ENCODE results near the gene PRPS1.
"Not testable (repeated sequence)": the region's sequence is repeated elsewhere in the genome, so short reads cannot be mapped to it uniquely, and the experiment has no call there.

PRPS1 gene

DNA sequence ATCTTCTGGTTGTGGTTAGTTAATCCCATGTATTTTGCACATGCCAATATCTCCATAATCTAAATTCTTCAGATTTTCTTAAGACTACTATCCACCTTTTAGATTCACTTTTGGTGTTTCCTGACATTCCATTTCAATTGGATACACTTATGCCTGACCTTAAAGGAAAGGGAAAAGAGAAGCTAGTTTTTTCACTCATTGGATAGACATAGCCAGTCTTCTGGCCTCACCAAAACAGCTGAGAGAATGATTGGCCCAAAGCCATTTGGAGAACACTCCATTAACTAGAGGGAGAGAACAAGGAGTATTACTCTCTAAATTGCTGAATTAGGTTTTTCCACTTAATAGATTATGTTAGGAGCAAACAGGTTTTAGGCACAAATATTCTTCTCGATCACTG lies 4.0 kb downstream of the PRPS1 start:
- no peak for DNase-seq

DNA sequence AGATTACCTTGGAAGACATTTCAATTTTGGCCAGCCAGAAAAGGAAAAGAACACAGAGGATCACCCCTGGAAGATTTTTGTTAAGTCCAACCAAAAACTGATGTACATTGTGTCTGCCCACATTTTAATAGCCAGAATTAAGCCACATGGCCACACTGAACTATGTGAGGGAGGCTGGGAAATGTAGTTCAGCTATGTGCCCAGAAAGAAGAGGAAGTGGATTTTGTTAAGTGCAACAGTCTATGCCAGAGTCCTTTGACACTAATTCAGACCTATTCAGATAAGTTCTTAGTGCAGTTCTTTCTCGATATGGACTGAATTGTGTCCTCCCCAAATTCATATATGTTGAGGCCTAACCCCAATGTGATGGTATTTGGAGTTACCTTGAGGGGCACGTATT lies 18.4 kb downstream of the PRPS1 start:
- no peak for DNase-seq

DNA sequence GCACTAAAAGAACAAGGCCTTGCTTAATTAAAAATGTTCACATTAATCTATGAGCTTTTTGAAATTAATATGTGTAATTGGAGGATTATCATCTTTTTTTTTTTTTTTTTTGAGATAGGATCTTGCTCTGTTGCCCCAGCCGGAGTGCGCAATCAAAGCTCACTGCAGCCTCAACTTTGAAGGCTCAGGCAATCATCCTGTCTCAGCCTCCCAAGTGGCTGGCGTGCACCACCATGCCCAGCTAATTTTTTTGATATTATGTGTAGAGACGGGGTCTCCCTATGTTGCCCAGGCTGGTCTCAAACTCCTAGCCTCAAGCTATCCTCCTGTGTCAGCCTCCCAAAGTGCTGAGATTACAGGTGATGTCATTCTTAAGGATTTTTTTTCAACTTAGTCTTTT lies 20.0 kb downstream of the PRPS1 start:
- DNase-seq: no peak

DNA sequence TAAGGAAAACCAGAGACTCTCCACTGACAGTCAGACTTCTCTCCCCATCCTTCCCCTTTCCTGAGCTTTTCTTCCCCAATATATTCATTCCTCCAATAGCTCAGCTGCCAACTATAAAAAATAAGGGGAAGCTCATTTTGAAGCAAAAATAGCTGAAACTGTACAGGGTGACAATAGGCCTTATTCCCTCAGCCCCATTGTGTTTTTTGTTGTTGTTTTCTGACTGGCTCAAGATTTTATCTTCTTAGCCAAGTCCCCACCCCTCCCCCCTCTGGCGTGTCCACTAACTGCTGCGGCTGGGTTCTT lies 26.2 kb downstream of the PRPS1 start:
- DNase-seq: no peak

DNA sequence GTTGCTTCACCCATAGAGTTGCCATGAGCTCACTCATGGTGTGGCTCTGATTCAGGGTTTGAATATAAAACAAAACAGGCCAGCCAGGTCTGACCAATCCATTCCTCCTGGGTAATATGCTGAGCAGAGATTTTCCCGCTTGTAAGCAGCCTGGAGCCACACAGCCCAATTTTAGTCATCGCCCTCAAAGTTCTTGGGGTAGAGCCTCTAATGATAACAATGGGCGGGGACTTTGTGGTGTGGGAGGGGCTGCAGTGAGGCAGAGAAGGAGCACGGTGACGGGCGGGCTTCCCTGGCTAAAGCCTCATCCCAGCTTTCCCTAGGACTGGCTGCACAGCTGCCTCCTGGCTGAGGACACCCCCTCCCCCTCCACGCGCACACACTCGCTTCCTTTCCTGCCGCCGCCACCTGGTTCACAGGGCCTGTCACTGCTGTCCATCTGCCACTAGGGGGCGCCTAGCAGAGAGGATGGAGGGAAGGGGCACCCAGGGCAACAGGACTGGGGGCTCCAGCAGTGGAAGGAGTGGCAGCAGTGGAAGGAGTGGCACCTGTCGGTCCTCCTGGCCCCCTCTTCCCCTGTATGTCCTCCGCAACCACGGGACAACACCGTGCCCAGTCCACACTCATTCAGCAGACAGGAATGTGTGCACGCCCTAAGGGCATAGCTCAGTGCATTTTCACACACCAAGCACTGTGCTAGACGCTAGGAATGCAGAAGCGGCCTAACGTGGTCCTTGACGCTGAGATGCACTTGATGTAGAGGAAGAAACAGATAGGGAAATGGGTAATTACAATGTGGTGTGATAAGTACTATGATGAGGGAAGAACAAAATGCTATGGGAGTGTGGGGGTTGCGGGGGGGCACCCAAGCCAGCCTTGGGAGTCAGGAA lies 26.8 kb downstream of the PRPS1 start:
- DNase-seq: no peak

DNA sequence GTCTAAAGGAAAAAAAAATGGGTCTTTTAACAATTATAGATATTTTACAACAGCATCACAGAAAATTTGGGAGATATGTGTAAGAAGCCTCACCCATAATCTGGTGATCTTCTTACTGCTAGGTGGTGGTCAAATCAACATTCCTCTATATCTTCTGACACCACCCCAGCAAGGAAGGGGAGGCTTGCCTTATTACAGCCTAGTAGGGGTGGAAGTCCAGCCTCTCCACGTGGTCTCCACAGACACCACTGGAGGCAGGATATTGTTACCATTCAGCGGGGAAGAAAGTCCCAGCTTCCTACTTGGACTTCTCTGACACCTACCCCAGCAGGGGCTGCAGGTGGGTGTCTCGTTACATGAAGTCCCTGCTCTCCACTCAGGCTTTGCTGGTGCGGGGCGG lies 28.7 kb downstream of the PRPS1 start:
- DNase-seq: no peak

DNA sequence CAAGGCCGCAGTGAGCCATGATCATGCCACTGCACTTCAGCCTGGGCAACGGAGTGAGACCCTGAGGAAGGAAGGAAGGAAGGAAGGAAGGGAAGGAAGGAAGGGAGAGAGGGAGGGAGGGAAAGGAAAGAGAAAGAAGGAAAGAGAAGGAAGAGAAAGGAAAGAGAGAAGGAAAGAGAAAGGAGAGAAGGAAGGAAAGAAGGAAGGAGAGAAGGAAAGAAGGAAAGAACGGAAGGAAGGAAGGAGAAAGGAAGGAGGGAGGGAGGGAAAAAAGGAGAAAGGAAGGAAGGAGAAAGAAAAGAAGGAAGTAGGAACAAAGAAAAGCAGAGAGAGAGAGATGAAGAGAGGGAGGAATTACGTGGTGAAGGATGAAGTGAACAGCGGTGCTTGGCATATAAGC lies 30.4 kb downstream of the PRPS1 start:
- no peak for DNase-seq

GRCh38 chrX:107659286-107659685 lies 31.0 kb downstream of the PRPS1 start:
- no peak for DNase-seq

DNA sequence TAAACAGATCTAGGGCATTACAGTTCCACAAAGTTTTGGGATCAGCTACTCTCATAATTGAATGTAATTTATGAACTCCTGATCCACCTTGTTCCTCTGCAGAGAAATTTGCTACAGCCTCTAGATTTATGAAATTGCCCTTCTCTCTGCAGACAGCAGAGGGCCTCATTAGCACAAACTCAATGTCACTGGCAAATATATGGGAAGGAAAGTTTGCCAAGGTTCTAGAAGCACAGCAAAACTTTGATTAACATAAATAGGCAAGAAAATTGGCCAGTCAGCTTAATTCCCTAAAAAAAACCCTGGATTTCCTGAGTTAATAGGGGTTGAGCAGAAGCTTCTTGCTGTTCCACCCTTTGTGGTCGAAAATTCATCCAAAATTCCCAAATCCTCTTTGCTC lies 31.5 kb downstream of the PRPS1 start:
- DNase-seq: no peak

DNA sequence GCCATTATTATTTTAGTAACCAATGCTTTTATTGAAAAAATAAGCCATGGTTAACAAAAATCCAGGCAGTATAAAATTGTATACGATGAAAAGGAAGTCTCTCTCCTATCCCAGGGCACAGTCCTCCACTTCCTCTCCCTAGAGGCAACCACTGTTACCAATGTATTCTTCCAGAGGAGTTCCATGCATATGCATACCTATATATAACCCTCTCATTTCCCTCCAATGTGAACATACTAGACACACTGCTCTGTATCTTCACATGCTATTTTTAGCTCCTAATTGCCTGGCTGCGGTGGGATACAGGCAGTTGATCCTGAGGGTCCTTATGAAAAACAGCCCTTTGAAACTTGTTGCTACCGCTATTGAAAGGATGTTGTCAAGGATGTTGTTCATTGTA lies 33.8 kb downstream of the PRPS1 start:
- no peak for DNase-seq

DNA sequence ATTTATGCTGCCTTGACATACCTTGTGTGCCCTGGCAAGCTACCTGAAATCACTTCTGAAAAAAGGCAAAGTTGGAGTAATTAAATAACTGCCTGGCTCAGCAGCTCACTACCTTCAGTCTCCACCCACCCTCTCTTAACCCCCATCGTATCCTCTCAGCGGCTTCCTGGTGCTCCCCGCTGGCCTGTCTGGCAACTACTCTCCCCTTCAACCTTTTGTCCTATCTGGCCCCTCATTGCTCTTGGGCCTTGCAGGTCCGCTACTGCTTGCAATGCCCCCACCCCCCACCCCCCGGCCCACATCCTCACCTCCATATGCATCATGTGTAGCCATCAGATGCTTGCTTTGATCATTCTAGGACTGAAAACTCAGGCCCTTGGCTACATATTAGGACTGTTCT lies 34.5 kb downstream of the PRPS1 start:
- no peak for DNase-seq

- DNase-seq: no peak
These were observed 38.6 kb downstream of the PRPS1 start for GRCh38 chrX:107666931-107667330.

GRCh38 chrX:107667426-107667825 lies 39.1 kb downstream of the PRPS1 start:
- DNase-seq: no peak

DNA sequence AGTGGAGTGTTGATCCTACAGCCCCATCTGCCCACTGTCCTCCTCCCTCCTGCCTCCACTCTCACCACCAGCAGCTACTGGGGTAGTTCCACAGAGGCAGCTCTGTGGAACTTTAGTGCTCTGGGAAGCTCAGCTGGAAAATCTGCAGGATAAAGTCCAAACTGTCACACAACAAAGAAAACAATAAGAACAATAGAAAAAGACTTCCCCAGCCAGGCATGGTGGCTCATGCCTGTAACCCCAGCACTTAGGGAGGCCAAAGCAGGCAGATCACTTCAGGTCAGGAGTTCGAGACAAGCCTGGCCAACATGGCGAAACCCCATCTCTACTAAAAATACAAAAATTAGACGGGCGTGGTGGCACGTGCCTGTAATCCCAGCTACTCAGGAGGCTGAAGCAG lies 40.4 kb downstream of the PRPS1 start:
- not testable (repeated sequence) for DNase-seq

- no peak for DNase-seq
These were observed 41.0 kb downstream of the PRPS1 start for GRCh38 chrX:107669261-107669660.

DNA sequence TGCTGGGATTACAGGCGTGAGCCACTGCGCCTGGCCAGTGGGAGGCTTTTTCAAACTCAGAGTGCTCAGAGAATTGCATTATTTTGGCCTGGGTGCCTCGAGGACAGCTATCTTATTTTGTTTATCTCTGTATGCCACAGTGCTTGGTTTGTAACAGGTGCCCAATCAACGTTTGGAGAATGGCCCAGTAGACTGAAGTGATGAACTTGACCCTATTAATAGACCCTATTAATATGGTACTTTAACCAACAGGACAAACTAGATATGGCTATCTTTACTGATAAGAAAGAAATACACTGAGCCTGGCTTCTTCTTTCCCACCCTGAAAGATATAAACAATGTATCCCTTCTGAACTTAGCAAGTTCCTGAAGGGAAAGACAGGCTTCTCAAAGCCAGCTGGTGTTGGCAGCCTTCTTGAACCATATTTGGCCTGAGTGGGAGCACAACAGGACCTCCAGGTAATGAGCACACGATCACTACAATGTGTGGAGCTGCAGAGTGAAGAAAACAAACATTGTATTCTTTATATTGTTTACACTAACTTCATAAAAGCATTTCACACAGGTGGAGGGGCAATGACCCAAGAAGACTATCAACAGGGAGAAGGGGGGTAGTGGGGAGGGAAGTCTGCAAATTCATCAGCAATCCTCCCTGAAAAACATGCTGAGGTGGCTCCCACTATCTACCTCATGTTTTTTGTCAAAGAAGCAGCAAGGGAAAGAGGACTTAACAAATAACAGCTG lies 41.7 kb downstream of the PRPS1 start:
- no peak for DNase-seq

DNA sequence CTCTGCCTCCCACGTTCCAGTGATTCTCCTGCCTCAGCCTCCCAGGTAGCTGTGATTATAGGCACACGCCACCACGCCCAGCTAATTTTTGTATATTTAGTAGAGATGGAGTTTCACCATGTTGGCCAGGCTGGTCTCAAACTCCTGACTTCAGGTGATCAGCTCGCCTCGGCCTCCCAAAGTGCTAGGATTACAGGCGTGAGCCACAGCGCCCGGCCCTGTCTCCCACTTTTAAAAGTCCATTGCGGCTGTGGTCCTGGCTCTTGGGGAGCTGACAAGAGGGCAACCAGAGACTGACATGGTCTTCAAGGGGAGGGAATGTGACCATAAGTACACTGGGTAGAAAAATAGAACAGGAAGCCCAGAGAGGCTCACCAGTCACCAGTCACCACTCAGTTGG lies 42.9 kb downstream of the PRPS1 start:
- DNase-seq: not testable (repeated sequence)

DNA sequence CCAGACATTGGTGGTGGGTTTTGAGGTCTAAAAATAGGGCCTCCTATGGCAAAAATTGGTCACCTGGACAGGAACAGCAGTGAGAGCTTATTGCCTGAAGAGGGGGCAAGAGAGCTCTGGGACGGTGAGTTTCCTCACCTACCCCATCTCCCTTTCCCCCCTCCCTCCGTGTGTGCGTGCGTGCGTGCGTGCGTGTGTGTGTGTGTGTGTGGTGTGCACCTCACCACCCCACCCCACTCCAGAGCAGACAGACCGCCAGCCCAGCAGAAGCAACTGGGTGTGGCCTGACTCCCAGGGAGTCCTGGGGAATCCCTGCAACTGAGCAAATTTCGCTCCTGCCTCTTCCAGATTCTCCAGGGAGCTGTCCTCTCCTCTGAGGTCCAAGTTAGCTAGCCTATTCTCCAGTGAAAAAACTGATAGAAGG lies 44.7 kb downstream of the PRPS1 start:
- DNase-seq: peak; percentile 12

- DNase-seq: no peak
These were observed 45.1 kb downstream of the PRPS1 start for GRCh38 chrX:107673431-107673830.

- DNase-seq: no peak
These were observed 45.7 kb downstream of the PRPS1 start for GRCh38 chrX:107673933-107674479.

- DNase-seq: no peak
These were observed 46.4 kb downstream of the PRPS1 start for GRCh38 chrX:107674480-107675364.

GRCh38 chrX:107675365-107675654 lies 47.0 kb downstream of the PRPS1 start:
- DNase-seq: no peak

- peak; percentile 2 for DNase-seq
These were observed 47.7 kb downstream of the PRPS1 start for GRCh38 chrX:107675823-107676555.
